A549 (cell line): ENCODE data around the gene RHEBL1. TPM values are rescaled to one million over a fixed set of nuclear protein-coding genes. Genes with fewer than 3 reads are reported as not detected.

Experiments
- ATAC-seq, 2 experiments: fragments of 200-7000 bp in 1 of 2; fragments of >200 bp in 1 of 2; cut with Nextera tagmentation in 1 of 2; cut with Tn5 transposase in 1 of 2; 3 replicates each; pipeline versions ENCODE4 v1.8.0 to v1.9.1; 2018 to 2020; ENCODE audit warnings: mild to moderate bottlenecking in 1 of 2, moderate library complexity in 1 of 2
- CTCF ChIA-PET: fragments of 300-600 bp; sonication (Branson Sonifier 250); formaldehyde crosslinking; extraction: SDS; loops from one replicate; lab custom pipeline; 2021; ENCODE audit warnings: antibody characterized with exemption, inconsistent platforms; lab: Yijun Ruan, JAX
- POLR2A ChIA-PET: fragments of 350-600 bp; formaldehyde crosslinking; extraction: SDS; loops from one replicate; lab custom pipeline; 2021; ENCODE audit warnings: antibody characterized with exemption, inconsistent platforms; lab: Yijun Ruan, JAX
- DNase-seq, 2 experiments: peaks; one replicate each; pipeline versions ENCODE4 v3.0.0 to v3.0.0-alpha.2; 2011 to 2016; ENCODE audit warnings: low read depth in 1 of 2, low spot score in 1 of 2
- FAIRE-seq: peaks from 2 replicates; lab custom pipeline; 2011; peaks lifted over from hg19 to GRCh38; lab: Jason Lieb, UNC
- H3K27ac ChIP-seq, 2 experiments: fragments of >200 bp; sonication (Bioruptor Twin); formaldehyde crosslinking; 3 replicates each; pipeline ENCODE4 v1.5.1; 2016 to 2017
- H3K4me1 ChIP-seq: fragments of >200 bp; sonication (Bioruptor Twin); formaldehyde crosslinking; 3 replicates; pipeline ENCODE4 v1.6.1; 2016
- H3K4me2 ChIP-seq: fragments of >200 bp; sonication (Bioruptor Twin); formaldehyde crosslinking; 3 replicates; pipeline ENCODE4 v1.6.1; 2016
- H3K4me3 ChIP-seq: fragments of >200 bp; sonication (Bioruptor Twin); formaldehyde crosslinking; 3 replicates; pipeline ENCODE4 v1.5.1; 2016
- H3K9me3 ChIP-seq: fragments of >200 bp; sonication (Bioruptor Twin); formaldehyde crosslinking; 3 replicates; pipeline ENCODE4 v1.6.1; 2016
- BHLHE40 ChIP-seq: IDR thresholded peaks from 2 replicates; pipeline ENCODE4 v1.6.1; 2012; ENCODE audit warnings: low read depth, low read length, inconsistent platforms
- CBX2 ChIP-seq: fragments of 200-600 bp; sonication (generic); IDR thresholded peaks from 2 replicates; pipeline ENCODE4 v1.6.1; 2016; ENCODE audit warnings: low read depth, mild to moderate bottlenecking, borderline replicate concordance
- CBX8 ChIP-seq: fragments of 200-600 bp; sonication (generic); IDR thresholded peaks from 2 replicates; pipeline ENCODE4 v1.6.1; 2016
- CHD4 ChIP-seq: fragments of 200-600 bp; sonication (generic); IDR thresholded peaks from 2 replicates; pipeline ENCODE4 v1.6.1; 2016; ENCODE audit warnings: antibody characterized with exemption, mild to moderate bottlenecking, borderline replicate concordance
- ESRRA ChIP-seq: fragments of 150-350 bp; IDR thresholded peaks from 2 replicates; pipeline ENCODE4 v1.6.1; 2014; ENCODE audit warnings: mild to moderate bottlenecking, low read length, borderline replicate concordance
- HEYL ChIP-seq: fragments of 250-450 bp; sonication (Bioruptor Pico); IDR thresholded peaks from 2 replicates; pipeline ENCODE4 v1.8.0; 2021; ENCODE audit warnings: mild to moderate bottlenecking, moderate library complexity
- HOXB13 ChIP-seq: fragments of 250-450 bp; sonication (Bioruptor Pico); IDR thresholded peaks from 2 replicates; pipeline ENCODE4 v1.5.0; 2020; ENCODE audit warnings: low read depth, mild to moderate bottlenecking, moderate library complexity
- HOXB5 ChIP-seq: fragments of 250-450 bp; sonication (Bioruptor Pico); IDR thresholded peaks from 2 replicates; pipeline ENCODE4 v1.5.0; 2020; ENCODE audit warnings: mild to moderate bottlenecking, moderate library complexity
- KDM1A ChIP-seq: fragments of 200-600 bp; sonication (generic); IDR thresholded peaks from 2 replicates; pipeline ENCODE4 v1.6.1; 2016; ENCODE audit warnings: low read depth, mild to moderate bottlenecking
- NFE2L2 ChIP-seq: fragments of 150-350 bp; conservative IDR thresholded peaks from 2 replicates; pipeline ENCODE4 v1.6.1; 2014; ENCODE audit warnings: low read length
- RNF2 ChIP-seq: fragments of 200-600 bp; sonication (generic); IDR thresholded peaks from 2 replicates; pipeline ENCODE4 v1.6.1; 2016; ENCODE audit warnings: low read depth, mild to moderate bottlenecking, antibody characterized with exemption, moderate library complexity, borderline replicate concordance
- SMC3 ChIP-seq: fragments of >200 bp; sonication (Bioruptor Twin); formaldehyde crosslinking; IDR thresholded peaks from 3 replicates; pipeline ENCODE4 v1.6.1; 2018; ENCODE audit warnings: inconsistent platforms
- TFCP2L1 ChIP-seq: fragments of 250-450 bp; sonication (Bioruptor Pico); IDR thresholded peaks from 2 replicates; pipeline ENCODE4 v1.5.0; 2021; ENCODE audit warnings: mild to moderate bottlenecking
- ZSCAN20 ChIP-seq: fragments of 250-450 bp; sonication (Bioruptor Pico); IDR thresholded peaks from 2 replicates; pipeline ENCODE4 v1.8.0; 2022; ENCODE audit warnings: mild to moderate bottlenecking, moderate library complexity
- WGBS: methylation state at CpG from one replicate; pipeline ENCODE4 v1.1.6; 2017; ENCODE audit errors: missing lambda C conversion rate; 5-methylcytosine and 5-hydroxymethylcytosine counted together
- polyA plus RNA-seq, 4 experiments: library from polyadenylated mRNA; depleted of rRNA in 3 of 4; stranded (reverse); fragments of >200 nt; fragmentation: RNase III in 1 of 4; extraction: RNeasy Plus Mini Kit Qiagen cat#74134 plus additional on column Dnase treatment in 1 of 4; gene quantifications; 2 replicates in 3 of 4; 3 replicates in 1 of 4; pipeline ENCODE4 v1.2.3, GENCODE V29; 2011 to 2017
- TF ChIP-seq, protein P1 (sequence below): IDR thresholded peaks from 2 replicates; pipeline ENCODE4 v1.6.1; 2012
- TF ChIP-seq, protein P2 (sequence below): IDR thresholded peaks from 2 replicates; pipeline ENCODE4 v1.6.1; 2012; ENCODE audit warnings: low read depth, borderline replicate concordance
- TF ChIP-seq, protein P3 (sequence below): fragments of 150-350 bp; IDR thresholded peaks from 2 replicates; pipeline ENCODE4 v1.6.1; 2014; ENCODE audit warnings: low read depth, mild to moderate bottlenecking, low read length
- TF ChIP-seq, protein P4 (sequence below): IDR thresholded peaks from 2 replicates; pipeline ENCODE4 v1.6.1; 2012
- TF ChIP-seq, protein P5 (sequence below): fragments of >200 bp; sonication (Bioruptor Twin); formaldehyde crosslinking; IDR thresholded peaks from 2 replicates; pipeline ENCODE4 v1.6.1; 2016

RHEBL1 gene
- polyA plus RNA-seq, 2 of the 4 experiments (the other 2 are of a cell fraction) = 2.1 to 4.0 TPM

DNA sequence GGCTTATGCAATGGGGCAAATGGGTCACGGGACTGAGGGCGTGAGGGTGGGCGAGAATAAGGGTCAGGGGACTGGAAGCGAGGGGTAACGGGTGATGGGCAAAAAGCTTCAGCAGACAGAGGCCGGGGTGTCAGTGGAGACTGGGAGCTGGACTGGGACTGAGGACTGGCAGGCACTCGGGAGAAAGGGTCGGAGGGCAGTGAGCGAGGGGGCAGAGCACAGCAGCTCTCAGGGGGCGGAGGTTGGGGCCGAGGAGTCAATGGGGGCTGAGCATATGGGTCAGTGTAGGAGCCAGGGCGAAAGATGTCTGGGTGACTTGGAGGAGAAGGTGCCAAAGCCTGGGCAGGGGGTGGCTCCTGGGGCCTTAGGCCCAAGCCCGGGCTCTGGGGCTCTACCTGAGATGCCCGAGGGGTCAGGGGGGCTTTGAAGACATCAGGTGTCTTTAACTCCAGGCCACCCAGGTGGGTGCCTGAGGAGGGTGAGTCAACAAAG is 29.4 kb downstream of the RHEBL1 start:
- H3K4me2 ChIP-seq = no peak overlapping the region
- H3K9me3 ChIP-seq = no peaks in the 10 kb centered on the region
- TF ChIP-seq KDM1A = no peak
- TF ChIP-seq ESRRA = no peak
- no peak for TF ChIP-seq RNF2
- DNase-seq (no peak), FAIRE-seq (no peak), ATAC-seq (no peak)
- no peak overlapping the region for H3K27ac ChIP-seq
- H3K4me3 ChIP-seq = no peak overlapping the region
- WGBS = 93% methylated on average over 14 of the region's 14 CpGs
- POLR2A ChIA-PET = no interaction called here
- H3K4me1 ChIP-seq = no peaks in the 10 kb centered on the region
- CTCF ChIA-PET = interaction anchor here (0.8 to 2.6 kb wide), 3 partner anchors 10 to 23 kb away, joined by 3 to 9 read pairs (median 3); no protein-coding TSS in a partner anchor

DNA sequence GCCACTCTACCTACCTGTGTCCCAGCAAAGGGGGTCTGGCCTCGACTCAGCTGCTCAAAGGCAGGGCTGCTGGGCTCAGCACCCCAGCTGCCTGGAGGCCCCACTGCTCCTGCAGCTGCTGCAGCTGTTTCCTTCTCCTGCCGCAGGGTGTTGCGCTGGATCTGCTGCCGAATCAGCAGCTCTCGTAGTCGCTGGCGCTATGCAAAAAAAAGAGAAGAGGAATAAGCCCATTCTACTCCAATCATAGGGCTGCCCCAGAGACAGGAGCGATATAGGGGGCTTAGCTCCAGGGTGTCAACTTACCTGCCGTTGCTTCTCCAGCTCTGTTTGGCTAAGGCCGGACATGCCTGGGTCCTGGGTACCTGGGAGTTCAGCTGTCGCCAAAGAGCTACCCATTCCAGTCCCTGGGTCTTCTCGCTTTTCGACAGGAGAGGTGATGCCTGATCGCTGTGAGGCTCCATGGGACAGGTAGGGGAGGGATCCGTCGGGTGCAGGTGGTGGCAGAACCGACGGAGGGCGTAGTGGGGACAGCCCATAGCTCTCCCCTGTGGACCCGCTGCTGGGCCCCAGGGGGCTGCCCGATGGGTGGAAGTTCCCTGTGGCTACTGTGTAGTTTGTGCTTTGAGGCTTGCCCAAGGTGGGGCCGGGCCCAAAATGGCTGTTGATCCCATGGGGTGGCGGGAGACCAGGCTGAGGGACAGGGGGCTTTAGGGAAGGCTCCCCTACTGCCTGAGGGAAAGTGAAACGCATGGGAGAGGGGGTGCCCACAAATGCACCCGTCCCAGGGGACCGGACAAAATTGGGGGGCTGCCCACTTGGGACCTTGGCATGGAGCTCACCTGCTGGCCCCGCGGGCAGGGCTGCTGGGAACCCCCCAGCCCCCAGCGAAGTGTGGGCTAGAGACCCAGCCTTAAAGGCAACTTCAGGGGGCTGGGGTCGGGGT is 30.1 kb downstream of the RHEBL1 start:
- 97% methylated on average over 29 of the region's 30 CpGs for whole genome bisulfite sequencing
- Histone ChIP-seq H3K4me2 (no peak overlapping the region), H3K4me3 (no peak overlapping the region), H3K9me3 (no peaks in the 10 kb centered on the region), H3K4me1 (no peaks in the 10 kb centered on the region), H3K27ac (no peak overlapping the region)
- CTCF ChIA-PET = interaction anchor here (0.8 to 2.8 kb wide), 5 partner anchors 11 to 43 kb away, joined by 3 to 14 read pairs (median 9); no protein-coding TSS in a partner anchor
- FAIRE-seq (no peak), ATAC-seq (no peak), DNase-seq (no peak)
- POLR2A ChIA-PET = no interaction called here
- TF ChIP-seq TFCP2L1 (CRISPR knock-in tag) (no peak), ESRRA (no peak), HEYL (no peak), CBX2 (no peak), CHD4 (no peak), SMC3 (no peak), HOXB13 (CRISPR knock-in tag) (no peak), CBX8 (no peak), NFE2L2 (no peak)
- TF ChIP-seq, protein P1, sequence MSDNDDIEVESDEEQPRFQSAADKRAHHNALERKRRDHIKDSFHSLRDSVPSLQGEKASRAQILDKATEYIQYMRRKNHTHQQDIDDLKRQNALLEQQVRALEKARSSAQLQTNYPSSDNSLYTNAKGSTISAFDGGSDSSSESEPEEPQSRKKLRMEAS = no peak
- TF ChIP-seq, protein P2, sequence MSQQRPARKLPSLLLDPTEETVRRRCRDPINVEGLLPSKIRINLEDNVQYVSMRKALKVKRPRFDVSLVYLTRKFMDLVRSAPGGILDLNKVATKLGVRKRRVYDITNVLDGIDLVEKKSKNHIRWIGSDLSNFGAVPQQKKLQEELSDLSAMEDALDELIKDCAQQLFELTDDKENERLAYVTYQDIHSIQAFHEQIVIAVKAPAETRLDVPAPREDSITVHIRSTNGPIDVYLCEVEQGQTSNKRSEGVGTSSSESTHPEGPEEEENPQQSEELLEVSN = no peak
- TF ChIP-seq, protein P3, sequence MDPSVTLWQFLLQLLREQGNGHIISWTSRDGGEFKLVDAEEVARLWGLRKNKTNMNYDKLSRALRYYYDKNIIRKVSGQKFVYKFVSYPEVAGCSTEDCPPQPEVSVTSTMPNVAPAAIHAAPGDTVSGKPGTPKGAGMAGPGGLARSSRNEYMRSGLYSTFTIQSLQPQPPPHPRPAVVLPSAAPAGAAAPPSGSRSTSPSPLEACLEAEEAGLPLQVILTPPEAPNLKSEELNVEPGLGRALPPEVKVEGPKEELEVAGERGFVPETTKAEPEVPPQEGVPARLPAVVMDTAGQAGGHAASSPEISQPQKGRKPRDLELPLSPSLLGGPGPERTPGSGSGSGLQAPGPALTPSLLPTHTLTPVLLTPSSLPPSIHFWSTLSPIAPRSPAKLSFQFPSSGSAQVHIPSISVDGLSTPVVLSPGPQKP = no peak
- TF ChIP-seq, protein P4, sequence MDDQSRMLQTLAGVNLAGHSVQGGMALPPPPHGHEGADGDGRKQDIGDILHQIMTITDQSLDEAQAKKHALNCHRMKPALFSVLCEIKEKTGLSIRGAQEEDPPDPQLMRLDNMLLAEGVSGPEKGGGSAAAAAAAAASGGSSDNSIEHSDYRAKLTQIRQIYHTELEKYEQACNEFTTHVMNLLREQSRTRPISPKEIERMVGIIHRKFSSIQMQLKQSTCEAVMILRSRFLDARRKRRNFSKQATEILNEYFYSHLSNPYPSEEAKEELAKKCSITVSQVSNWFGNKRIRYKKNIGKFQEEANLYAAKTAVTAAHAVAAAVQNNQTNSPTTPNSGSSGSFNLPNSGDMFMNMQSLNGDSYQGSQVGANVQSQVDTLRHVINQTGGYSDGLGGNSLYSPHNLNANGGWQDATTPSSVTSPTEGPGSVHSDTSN = no peak
- TF ChIP-seq, protein P5, sequence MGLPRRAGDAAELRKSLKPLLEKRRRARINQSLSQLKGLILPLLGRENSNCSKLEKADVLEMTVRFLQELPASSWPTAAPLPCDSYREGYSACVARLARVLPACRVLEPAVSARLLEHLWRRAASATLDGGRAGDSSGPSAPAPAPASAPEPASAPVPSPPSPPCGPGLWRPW = no peak

DNA sequence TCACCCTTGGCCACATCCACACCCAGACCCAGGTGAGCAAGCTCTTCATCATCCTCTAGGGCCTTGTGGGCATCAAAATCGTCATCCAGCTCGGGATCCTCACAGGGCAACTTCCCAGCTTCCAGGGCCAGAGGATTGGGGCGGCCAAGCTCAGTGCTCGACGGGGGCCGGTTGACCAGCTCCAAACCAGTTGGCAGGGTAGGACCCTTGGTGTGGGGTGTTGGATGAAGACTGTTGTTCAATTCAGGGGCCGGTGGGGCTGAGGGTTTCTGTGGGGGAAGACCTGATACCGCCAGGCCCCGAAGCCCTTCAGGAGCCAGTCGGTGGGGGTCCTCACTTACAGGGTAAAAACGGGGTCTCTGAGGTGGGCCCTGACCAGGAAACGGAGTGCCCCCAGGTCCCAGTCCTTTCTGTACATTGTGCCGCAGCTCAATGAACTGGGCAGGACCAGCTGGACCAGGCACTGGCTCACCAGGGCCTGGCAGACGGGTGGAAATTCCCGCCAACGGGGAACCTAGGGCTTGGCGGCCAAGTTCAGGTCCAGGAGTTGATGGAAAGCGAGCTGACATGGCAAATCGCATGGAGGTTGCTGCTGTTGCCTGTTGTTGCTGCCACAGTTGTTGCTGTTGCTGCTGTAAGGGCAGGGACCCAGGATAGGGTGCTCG is 31.4 kb downstream of the RHEBL1 start:
- DNase-seq = no peak

More for the DNA sequence above, 31.4 kb downstream of the RHEBL1 start:
- no peaks in the 10 kb centered on the region for H3K9me3 ChIP-seq
- TF ChIP-seq KDM1A = no peak
- TF ChIP-seq ZSCAN20 (CRISPR knock-in tag) = no peak
- TF ChIP-seq CBX2 = no peak
- no peak for TF ChIP-seq HOXB5 (CRISPR knock-in tag)
- no peak for TF ChIP-seq BHLHE40
- TF ChIP-seq, all 56 proteins: peak for 0
- ChIA-PET CTCF (interaction anchor here (0.6 to 2.8 kb wide), 9 partner anchors 9 to 61 kb away, joined by 3 to 14 read pairs (median 5); partner anchors contain the start of gene WNT1), POLR2A (no interaction called here)
- FAIRE-seq (no peak), ATAC-seq (no peak)
- Histone ChIP-seq H3K4me2 (no peak overlapping the region), H3K27ac (no peak overlapping the region), H3K4me3 (no peak overlapping the region), H3K4me1 (no peaks in the 10 kb centered on the region)
- WGBS = 94% methylated on average over 15 of the region's 20 CpGs
